H1 (cell line): Measurements from ENCODE around the gene PDZD2.

ENCODE experiments used
- ATF2 ChIP-seq: IDR thresholded peaks from 2 replicates; pipeline ENCODE4 v1.6.1; 2012; ENCODE audit warnings: low read length, inconsistent platforms
- EP300 ChIP-seq, 2 experiments: IDR thresholded peaks; 1 replicate in 1 of 2; 2 replicates in 1 of 2; pipeline ENCODE4 v1.6.1; 2011 to 2012; ENCODE audit warnings: low read depth in 2 of 2, low read length in 2 of 2, mild to moderate bottlenecking in 2 of 2, borderline replicate concordance in 1 of 2, inconsistent platforms in 1 of 2, moderate library complexity in 1 of 2
- MAX ChIP-seq: IDR thresholded peaks from 2 replicates; pipeline ENCODE4 v1.6.1; 2012; ENCODE audit warnings: inconsistent platforms
- POLR2AphosphoS5 ChIP-seq: IDR thresholded peaks from 2 replicates; pipeline ENCODE4 v1.6.1; 2011; ENCODE audit warnings: low read depth, low read length

GRCh38 chr5:32017692-32018367, 378.9 kb downstream of the PDZD2 start:
- no peak for TF ChIP-seq POLR2AphosphoS5
- no peak for TF ChIP-seq EP300 (IDR thresholded peaks at IDR 0.05; ENCODE audit: borderline replicate concordance in 1 of 2, low read depth in 2 of 2, low read length in 2 of 2)
- TF ChIP-seq ATF2 = no peak
- no peak for TF ChIP-seq MAX
